ENCODE results near the gene PXDN.

DNA sequence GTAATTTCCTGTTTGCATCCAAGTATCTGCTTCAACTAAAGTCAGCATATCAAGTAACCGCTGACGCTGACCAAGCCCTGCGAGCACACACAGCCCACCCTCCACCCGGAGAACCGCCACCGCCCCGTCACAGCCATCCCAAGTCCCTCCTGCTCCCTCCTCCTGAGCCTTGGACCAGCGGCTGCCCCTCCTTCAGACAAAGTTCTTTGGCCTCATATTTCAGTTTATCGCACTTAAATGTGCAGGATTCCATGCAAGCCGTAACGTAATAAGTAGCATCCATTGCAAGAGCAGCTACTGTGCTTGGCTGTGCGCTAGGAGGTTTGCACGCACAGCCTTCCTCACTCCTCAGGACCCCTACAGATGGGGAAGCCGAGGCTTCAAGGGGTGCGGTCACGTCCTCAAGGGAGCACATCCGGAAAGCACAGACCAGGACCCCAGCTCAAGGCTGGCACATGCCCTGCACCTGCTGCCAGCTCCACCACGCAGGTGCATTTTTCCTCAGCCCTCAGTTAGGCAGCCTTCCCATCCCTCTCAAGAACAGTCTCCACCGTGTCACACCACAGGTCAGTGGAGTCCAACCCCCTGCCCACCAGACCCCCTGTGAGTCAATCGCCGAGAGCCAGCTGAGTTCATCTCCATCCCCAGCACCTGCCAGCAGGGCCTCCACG, 17.1 kb downstream of the PXDN start:
- TF ChIP-seq EP300 (IDR thresholded peaks at IDR 0.05): no peak
- TF ChIP-seq, protein P1, sequence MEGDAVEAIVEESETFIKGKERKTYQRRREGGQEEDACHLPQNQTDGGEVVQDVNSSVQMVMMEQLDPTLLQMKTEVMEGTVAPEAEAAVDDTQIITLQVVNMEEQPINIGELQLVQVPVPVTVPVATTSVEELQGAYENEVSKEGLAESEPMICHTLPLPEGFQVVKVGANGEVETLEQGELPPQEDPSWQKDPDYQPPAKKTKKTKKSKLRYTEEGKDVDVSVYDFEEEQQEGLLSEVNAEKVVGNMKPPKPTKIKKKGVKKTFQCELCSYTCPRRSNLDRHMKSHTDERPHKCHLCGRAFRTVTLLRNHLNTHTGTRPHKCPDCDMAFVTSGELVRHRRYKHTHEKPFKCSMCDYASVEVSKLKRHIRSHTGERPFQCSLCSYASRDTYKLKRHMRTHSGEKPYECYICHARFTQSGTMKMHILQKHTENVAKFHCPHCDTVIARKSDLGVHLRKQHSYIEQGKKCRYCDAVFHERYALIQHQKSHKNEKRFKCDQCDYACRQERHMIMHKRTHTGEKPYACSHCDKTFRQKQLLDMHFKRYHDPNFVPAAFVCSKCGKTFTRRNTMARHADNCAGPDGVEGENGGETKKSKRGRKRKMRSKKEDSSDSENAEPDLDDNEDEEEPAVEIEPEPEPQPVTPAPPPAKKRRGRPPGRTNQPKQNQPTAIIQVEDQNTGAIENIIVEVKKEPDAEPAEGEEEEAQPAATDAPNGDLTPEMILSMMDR (IDR thresholded peaks at IDR 0.05): no peak
- TF ChIP-seq POLR2A (IDR thresholded peaks at IDR 0.05): no peak

Data from suprapubic skin (tissue), 3 donors.